MCF 10A (cell line): ENCODE data around the gene ENTHD1. TPM values are rescaled to one million over a fixed set of nuclear protein-coding genes. Genes with fewer than 3 reads are reported as not detected.

ENCODE experiments used
- BruUV-seq: library from RNA; stranded (reverse); fragments of 400-500 nt; replicated peaks from 2 replicates; lab custom pipeline; 2021; lab: Mats Ljungman, UMichigan
- CTCF ChIA-PET: fragments of 300-600 bp; sonication (Branson Sonifier 250); formaldehyde crosslinking; extraction: SDS; loops from one replicate; lab custom pipeline; 2021; ENCODE audit warnings: antibody characterized with exemption, inconsistent platforms; lab: Yijun Ruan, JAX
- POLR2A ChIA-PET: fragments of 300-600, 350-650 bp; sonication (Branson Sonifier 250); formaldehyde crosslinking; extraction: SDS; loops from one replicate; lab custom pipeline; 2020; ENCODE audit warnings: antibody characterized with exemption, inconsistent platforms; lab: Yijun Ruan, JAX
- DNase-seq: peaks from one replicate; pipeline ENCODE4 v3.0.0-alpha.2; 2018; ENCODE audit not compliant: unreplicated experiment
- H3K27ac Mint-ChIP-seq: one replicate; pipeline ENCODE4 v1.8.0; 2022; ENCODE audit warnings: mild to moderate bottlenecking, low read depth, mixed read lengths; ENCODE audit not compliant: unreplicated experiment
- H3K27me3 Mint-ChIP-seq: one replicate; pipeline ENCODE4 v1.8.0; 2022; ENCODE audit warnings: mixed read lengths; ENCODE audit not compliant: insufficient read depth, unreplicated experiment
- H3K36me3 Mint-ChIP-seq: one replicate; pipeline ENCODE4 v1.8.0; 2022; ENCODE audit warnings: mild to moderate bottlenecking, moderate library complexity, mixed read lengths; ENCODE audit not compliant: insufficient read depth, unreplicated experiment
- H3K4me1 Mint-ChIP-seq: one replicate; pipeline ENCODE4 v1.8.0; 2022; ENCODE audit warnings: mixed read lengths; ENCODE audit not compliant: insufficient read depth, unreplicated experiment
- H3K4me3 Mint-ChIP-seq: one replicate; pipeline ENCODE4 v1.8.0; 2022; ENCODE audit warnings: mild to moderate bottlenecking, moderate library complexity, mixed read lengths; ENCODE audit not compliant: unreplicated experiment
- H3K9me3 Mint-ChIP-seq: one replicate; pipeline ENCODE4 v1.8.0; 2022; ENCODE audit warnings: mixed read lengths; ENCODE audit not compliant: unreplicated experiment
- CTCF ChIP-seq: fragments of 200-600 bp; IDR thresholded peaks from one replicate; pipeline ENCODE4 v1.8.0; 2022; ENCODE audit warnings: antibody characterized with exemption, mild to moderate bottlenecking; ENCODE audit not compliant: unreplicated experiment
- intact Hi-C: fragments of 100-400 bp; cut with micrococcal nuclease; formaldehyde crosslinking; loops from 2 replicates; pipeline ENCODE4 v1.14.1; 2022
- total RNA-seq: library from RNA; stranded (reverse); gene quantifications from 2 replicates; pipeline ENCODE4 v1.2.3, GENCODE V29; 2022

Gene ENTHD1
- total RNA-seq, 1 experiment from 2014 or later, result not detected

DNA sequence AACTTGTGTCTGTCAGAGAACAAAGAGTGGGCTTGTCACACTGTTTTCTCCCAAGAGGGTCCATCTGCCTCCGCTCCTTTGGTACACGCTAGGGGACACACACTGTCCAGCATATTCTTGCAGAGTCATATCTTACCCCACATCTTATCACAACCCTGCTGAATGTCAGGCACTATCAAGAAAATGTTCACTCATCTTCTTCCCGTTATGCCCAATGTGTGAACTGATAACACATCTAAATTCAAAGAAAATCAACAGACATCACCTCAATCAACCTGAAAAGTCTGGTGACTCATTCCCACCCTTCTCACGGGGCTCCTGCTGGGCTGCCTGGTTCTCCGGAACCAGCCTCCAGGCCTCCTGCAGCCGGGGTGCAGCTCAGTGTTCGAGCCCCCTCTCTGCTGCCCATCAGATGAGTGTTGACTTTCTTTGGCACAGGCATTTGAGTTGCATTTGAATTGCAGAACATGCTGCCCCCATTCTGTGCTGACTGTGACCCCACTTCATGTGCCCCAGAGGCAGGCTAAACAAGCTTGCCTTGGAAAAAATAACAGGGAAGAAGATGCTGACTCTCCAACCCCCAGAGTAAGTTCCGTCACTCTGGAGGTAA is 26.7 kb upstream of the ENTHD1 start:
- H3K27ac Mint-ChIP-seq, result no peak overlapping the region
- H3K4me3 Mint-ChIP-seq, result no peak overlapping the region
- BruUV-seq, result no TSS peak
- H3K27me3 Mint-ChIP-seq, result peaks cover 65% of the 10 kb centered on the region
- no peaks in the 10 kb centered on the region for H3K36me3 Mint-ChIP-seq
- no peaks in the 10 kb centered on the region for H3K4me1 Mint-ChIP-seq
- no peaks in the 10 kb centered on the region for H3K9me3 Mint-ChIP-seq
- POLR2A ChIA-PET, result interaction anchor here (0.6 kb wide), 1 partner anchor 1033 kb away, joined by 3 read pairs; no protein-coding TSS in a partner anchor
- CTCF ChIA-PET, result interaction anchor here (0.5 to 0.6 kb wide), 3 partner anchors 41 to 390 kb away, joined by 3 read pairs; no protein-coding TSS in a partner anchor
- no peak for DNase-seq
- intact Hi-C loops, result no loop called here
- no peak for TF ChIP-seq CTCF

DNA sequence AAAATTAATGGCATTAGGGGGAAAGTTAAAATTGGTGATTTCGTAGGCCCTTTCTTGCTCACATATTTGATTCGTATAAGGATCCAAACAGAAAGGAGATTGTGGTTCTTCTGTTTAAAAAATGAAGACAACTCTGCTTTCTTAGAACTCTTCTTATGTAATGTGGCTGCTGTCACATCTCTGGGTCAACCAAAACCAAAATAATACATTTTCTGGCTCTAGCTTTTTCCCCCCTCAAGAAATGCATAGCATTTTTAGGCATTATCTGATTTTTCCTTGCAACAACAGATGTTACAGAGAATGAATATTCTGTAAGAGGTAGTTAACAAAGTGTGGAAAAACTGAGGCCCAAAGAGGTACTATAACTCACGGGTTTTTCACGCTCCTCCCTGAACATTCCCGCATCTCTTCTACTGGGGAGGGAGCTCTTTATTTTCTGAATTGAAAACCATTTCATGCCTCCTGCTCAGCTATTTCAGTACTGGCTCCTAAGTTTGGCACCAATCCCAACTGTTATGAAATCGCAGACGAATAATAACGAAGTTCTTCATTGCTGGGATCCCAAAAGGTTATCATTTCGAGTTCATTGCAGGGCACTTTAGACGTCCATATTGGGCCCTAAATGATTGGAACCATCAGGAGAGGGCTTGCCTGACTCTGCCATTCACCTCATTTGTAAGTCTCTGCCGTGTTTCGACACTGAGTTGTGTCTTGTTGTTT is 24.4 kb upstream of the ENTHD1 start:
- no TSS peak for BruUV-seq
- Mint-ChIP-seq H3K27ac (no peak overlapping the region), H3K36me3 (no peaks in the 10 kb centered on the region), H3K4me1 (no peaks in the 10 kb centered on the region), H3K27me3 (peaks cover 84% of the 10 kb centered on the region), H3K9me3 (no peaks in the 10 kb centered on the region), H3K4me3 (no peak overlapping the region)
- ChIA-PET POLR2A (interaction anchor here (0.6 to 1.5 kb wide), 4 partner anchors 9 to 431 kb away, joined by 3 read pairs; no protein-coding TSS in a partner anchor), CTCF (interaction anchor here (1.2 kb wide), 1 partner anchor 22 kb away, joined by 3 read pairs; no protein-coding TSS in a partner anchor)
- peak; percentile 43 for DNase-seq
- TF ChIP-seq CTCF, result no peak
- intact Hi-C loops, result no loop called here

DNA sequence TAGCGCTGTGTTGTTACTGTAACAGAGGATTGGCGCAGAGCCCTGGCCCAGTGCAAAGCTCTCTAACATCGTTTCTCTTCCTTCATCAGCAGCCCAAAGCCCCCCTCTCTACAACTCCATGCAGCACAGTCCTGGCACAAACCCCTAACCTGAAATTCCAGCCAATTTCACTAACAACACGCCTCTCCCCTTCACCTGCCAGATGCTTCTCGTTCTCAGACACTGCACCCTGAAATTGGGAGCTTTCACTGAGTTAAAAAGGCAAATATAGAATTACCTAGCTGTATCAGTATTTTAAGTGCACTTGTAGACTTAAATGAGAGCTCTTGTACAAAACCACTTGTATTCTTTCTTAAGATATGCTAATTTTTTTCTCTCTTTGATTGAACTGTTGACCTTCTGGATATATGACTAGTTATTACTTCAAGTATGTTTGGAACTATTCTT is 23.7 kb upstream of the ENTHD1 start:
- Mint-ChIP-seq H3K4me3 (no peak overlapping the region), H3K27me3 (peaks cover 81% of the 10 kb centered on the region), H3K27ac (peak overlapping the region; percentile 20), H3K9me3 (no peaks in the 10 kb centered on the region), H3K4me1 (no peaks in the 10 kb centered on the region), H3K36me3 (no peaks in the 10 kb centered on the region)
- no peak for TF ChIP-seq CTCF
- intact Hi-C loops, result no loop called here
- DNase-seq, result no peak
- POLR2A ChIA-PET, result interaction anchor here (0.6 to 1.8 kb wide), 3 partner anchors 11 to 431 kb away, joined by 3 to 4 read pairs (median 3); no protein-coding TSS in a partner anchor
- CTCF ChIA-PET, result interaction anchor here (1.2 kb wide), 1 partner anchor 21 kb away, joined by 3 read pairs; no protein-coding TSS in a partner anchor
- no TSS peak for BruUV-seq

GRCh38 chr22:39916496-39916895 is 22.9 kb upstream of the ENTHD1 start:
- ChIA-PET POLR2A (interaction anchor here (1.3 to 1.8 kb wide), 2 partner anchors 16 to 45 kb away, joined by 3 to 4 read pairs; no protein-coding TSS in a partner anchor), CTCF (interaction anchor here (0.6 to 0.7 kb wide), 3 partner anchors 13 to 43 kb away, joined by 4 to 5 read pairs (median 4); no protein-coding TSS in a partner anchor)
- no peaks in the 10 kb centered on the region for H3K9me3 Mint-ChIP-seq
- no peak overlapping the region for H3K27ac Mint-ChIP-seq
- no peak for DNase-seq
- no peaks in the 10 kb centered on the region for H3K36me3 Mint-ChIP-seq
- no peak overlapping the region for H3K4me3 Mint-ChIP-seq
- BruUV-seq, result no TSS peak
- peaks cover 74% of the 10 kb centered on the region for H3K27me3 Mint-ChIP-seq
- no peak for TF ChIP-seq CTCF
- intact Hi-C loops, result no loop called here
- H3K4me1 Mint-ChIP-seq, result no peaks in the 10 kb centered on the region
